Common myeloid progenitor, CD34-positive (primary cell): ENCODE measurements around the gene PAPOLA.

Experiments used
- CTCF ChIA-PET: fragments of 350-600 bp; sonication (Branson Sonifier 250); formaldehyde crosslinking; loops from one replicate; lab custom pipeline; 2021; ENCODE audit warnings: antibody characterized with exemption; lab: Charles Lee
- POLR2A ChIA-PET: fragments of 350-600 bp; sonication (Branson Sonifier 250); formaldehyde crosslinking; loops from one replicate; lab custom pipeline; 2021; ENCODE audit warnings: antibody characterized with exemption; lab: Charles Lee
- DNase-seq, 3 donors: peaks; one replicate each; pipeline versions ENCODE4 v3.0.0 to v3.0.0-alpha.2; 2013
- H3K27ac ChIP-seq, 2 experiments: 1 replicate in 1 of 2; 2 replicates in 1 of 2; pipeline ENCODE4 v1.7.0; 2013; ENCODE audit warnings: inconsistent platforms in 2 of 2, low read length in 2 of 2, mild to moderate bottlenecking in 2 of 2, low read depth in 1 of 2, moderate library complexity in 1 of 2; ENCODE audit not compliant: severe bottlenecking in 2 of 2, insufficient read depth in 1 of 2, poor library complexity in 1 of 2
- H3K27me3 ChIP-seq, 5 experiments: replicated peaks in 2 of 5; 1 replicate in 3 of 5; 2 replicates in 2 of 5; pipeline versions ENCODE4 v1.6.1 to v1.7.0; 2013; ENCODE audit warnings: low read length in 4 of 5, mild to moderate bottlenecking in 2 of 5, moderate library complexity in 2 of 5, inconsistent platforms in 1 of 5; ENCODE audit not compliant: insufficient read depth in 5 of 5, control insufficient read depth in 4 of 5
- H3K36me3 ChIP-seq, 4 experiments: 1 replicate in 2 of 4; 2 replicates in 2 of 4; pipeline versions ENCODE4 v1.6.1 to v1.7.0; 2013; ENCODE audit warnings: low read length in 3 of 4, control low read depth in 1 of 4, mild to moderate bottlenecking in 1 of 4; ENCODE audit not compliant: control insufficient read depth in 4 of 4, insufficient read depth in 4 of 4
- H3K4me1 ChIP-seq, 4 experiments: 1 replicate in 3 of 4; 2 replicates in 1 of 4; pipeline versions ENCODE4 v1.6.1 to v1.7.1; 2013; ENCODE audit warnings: low read length in 3 of 4, mild to moderate bottlenecking in 3 of 4, control low read depth in 1 of 4, inconsistent platforms in 1 of 4, moderate library complexity in 1 of 4; ENCODE audit not compliant: control insufficient read depth in 4 of 4, insufficient read depth in 4 of 4; ENCODE audit errors: control extremely low read depth in 1 of 4
- H3K4me3 ChIP-seq, 7 experiments: 1 replicate in 4 of 7; 2 replicates in 3 of 7; pipeline versions ENCODE4 v1.5.1 to v1.7.0; 2013; ENCODE audit warnings: mild to moderate bottlenecking in 7 of 7, low read length in 6 of 7, moderate library complexity in 6 of 7, inconsistent platforms in 2 of 7, low read depth in 2 of 7, control low read depth in 1 of 7; ENCODE audit not compliant: insufficient read depth in 4 of 7, control insufficient read depth in 1 of 7; ENCODE audit errors: extremely low read depth in 1 of 7
- H3K9me3 ChIP-seq, 5 experiments: 1 replicate in 4 of 5; 2 replicates in 1 of 5; pipeline versions ENCODE4 v1.6.1 to v1.7.1; 2013; ENCODE audit warnings: low read length in 4 of 5, mild to moderate bottlenecking in 2 of 5, inconsistent platforms in 1 of 5, low read depth in 1 of 5, moderate library complexity in 1 of 5; ENCODE audit not compliant: control insufficient read depth in 4 of 5, insufficient read depth in 2 of 5; ENCODE audit errors: control extremely low read depth in 1 of 5
- WGBS: methylation state at CpG from one replicate; pipeline ENCODE4 v1.1.5; 2013; ENCODE audit not compliant: insufficient coverage; 5-methylcytosine and 5-hydroxymethylcytosine counted together

The PAPOLA gene

DNA sequence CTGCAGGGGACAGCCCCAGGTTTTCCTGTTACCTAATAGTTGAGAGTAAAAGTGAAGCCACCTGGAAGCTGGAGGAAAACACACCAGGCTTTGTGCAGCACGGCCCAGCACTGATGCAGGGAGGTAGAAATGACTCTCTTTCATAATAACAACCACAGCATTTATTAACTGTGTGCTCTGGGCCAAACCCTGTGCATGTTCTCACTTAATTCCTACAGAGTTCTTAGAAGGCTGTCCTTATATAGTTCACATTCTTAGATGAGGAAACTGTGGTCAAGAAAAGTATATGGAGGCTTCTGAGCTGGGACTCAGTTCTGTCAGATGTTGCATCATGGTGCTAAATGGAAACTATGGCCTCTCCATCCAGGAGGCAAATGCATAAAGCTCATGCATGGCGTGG is 100.0 kb downstream of the PAPOLA start:
- H3K27me3 ChIP-seq = peaks cover 0 to 2% (median 0%) of the 10 kb centered on the region in 5 experiments
- peaks cover 0 to 4% (median 0%) of the 10 kb centered on the region in 5 experiments for H3K9me3 ChIP-seq
- no peak overlapping the region for H3K4me3 ChIP-seq
- DNase-seq = no peak
- POLR2A ChIA-PET = no interaction called here
- 100% methylated on average over 1 of the region's 2 CpGs for WGBS
- H3K4me1 ChIP-seq = peaks cover 0 to 2% (median 0%) of the 10 kb centered on the region in 4 experiments
- CTCF ChIA-PET = no interaction called here
- H3K27ac ChIP-seq = no peak overlapping the region
- no peaks in the 10 kb centered on the region for H3K36me3 ChIP-seq

DNA sequence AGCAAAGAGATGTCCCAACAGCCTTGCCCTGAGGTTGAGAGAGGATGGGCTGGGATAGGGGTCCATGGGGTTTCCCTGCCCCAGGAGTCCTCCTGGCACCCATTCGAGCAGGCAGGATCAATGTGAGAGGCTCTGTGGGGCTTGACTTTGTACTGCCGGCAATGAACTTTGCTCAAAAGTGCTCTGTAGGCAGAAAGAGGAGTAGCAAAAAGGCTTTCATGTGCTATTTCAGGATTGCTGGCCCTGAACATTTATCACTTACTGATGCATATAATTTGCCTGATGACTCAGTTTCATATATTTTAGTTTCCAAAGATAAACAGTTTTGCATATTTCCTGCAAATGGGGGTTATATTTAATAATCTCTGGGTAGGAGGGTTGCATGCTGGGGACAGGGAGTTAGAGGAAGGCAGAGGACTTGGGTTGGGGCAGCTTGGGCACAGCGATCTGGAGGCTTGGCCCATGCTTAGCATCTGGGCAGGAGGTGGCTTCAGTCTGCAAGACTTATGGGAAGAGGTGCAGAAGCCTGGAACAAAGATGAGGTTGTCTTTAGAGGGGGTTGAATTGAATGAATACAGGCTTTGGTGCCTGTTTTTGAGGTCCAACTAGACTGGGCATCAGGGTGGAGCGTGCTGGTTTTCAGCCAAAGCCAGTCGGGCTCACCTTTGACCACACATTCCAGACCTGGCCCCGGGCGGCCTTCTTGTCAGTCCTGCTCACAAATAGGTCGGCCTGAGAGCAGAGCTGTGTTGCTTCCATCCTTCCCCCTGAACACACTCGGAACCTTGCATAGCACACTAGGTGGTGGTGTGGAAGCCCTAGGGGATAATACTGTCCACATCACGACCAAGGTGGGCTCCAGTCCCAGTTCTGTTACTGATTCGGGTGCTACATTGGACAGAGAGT is 101.4 kb downstream of the PAPOLA start:
- CTCF ChIA-PET = interaction anchor here (0.7 kb wide), 1 partner anchor 23 kb away, joined by 3 read pairs; no protein-coding TSS in a partner anchor
- Histone ChIP-seq H3K27me3 (peaks cover 0 to 2% (median 0%) of the 10 kb centered on the region in 5 experiments), H3K9me3 (peaks cover 0 to 4% (median 0%) of the 10 kb centered on the region in 5 experiments), H3K27ac (no peak overlapping the region), H3K36me3 (no peaks in the 10 kb centered on the region), H3K4me3 (no peak overlapping the region), H3K4me1 (peaks cover 0 to 2% (median 0%) of the 10 kb centered on the region in 4 experiments)
- POLR2A ChIA-PET = no interaction called here
- DNase-seq = no peak
- WGBS = 91% methylated on average over 9 of the region's 11 CpGs

DNA sequence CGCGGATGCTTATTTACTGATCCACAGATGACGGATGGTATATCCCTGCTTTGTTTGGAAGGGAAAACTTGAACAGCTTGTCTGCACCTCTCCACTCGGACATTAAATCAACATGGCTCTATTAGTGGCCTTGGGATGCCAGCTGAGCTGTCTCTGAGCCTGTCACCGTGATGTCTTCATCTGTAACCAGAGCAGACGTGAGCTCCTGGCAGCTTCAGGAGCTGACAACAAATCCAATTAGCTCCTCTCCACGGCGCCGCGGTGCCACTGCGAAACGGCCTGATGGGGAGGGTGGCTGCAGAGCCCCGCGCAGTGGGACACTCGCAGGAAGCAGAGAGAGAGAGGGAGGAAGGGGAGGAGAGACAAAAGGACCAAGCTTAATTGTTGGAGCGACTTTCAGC is 112.3 kb downstream of the PAPOLA start:
- H3K36me3 ChIP-seq = no peaks in the 10 kb centered on the region
- DNase-seq = no peak
- H3K27ac ChIP-seq = no peak overlapping the region
- H3K4me1 ChIP-seq = no peaks in the 10 kb centered on the region
- 72% methylated on average over 16 of the region's 16 CpGs for WGBS
- peaks cover 0 to 5% (median 0%) of the 10 kb centered on the region in 5 experiments for H3K9me3 ChIP-seq
- no peak overlapping the region for H3K4me3 ChIP-seq
- ChIA-PET CTCF (no interaction called here), POLR2A (interaction anchor here (0.7 kb wide), 1 partner anchor 9 kb away, joined by 3 read pairs; no protein-coding TSS in a partner anchor)
- H3K27me3 ChIP-seq = peaks cover 0 to 30% (median 3%) of the 10 kb centered on the region in 5 experiments

DNA sequence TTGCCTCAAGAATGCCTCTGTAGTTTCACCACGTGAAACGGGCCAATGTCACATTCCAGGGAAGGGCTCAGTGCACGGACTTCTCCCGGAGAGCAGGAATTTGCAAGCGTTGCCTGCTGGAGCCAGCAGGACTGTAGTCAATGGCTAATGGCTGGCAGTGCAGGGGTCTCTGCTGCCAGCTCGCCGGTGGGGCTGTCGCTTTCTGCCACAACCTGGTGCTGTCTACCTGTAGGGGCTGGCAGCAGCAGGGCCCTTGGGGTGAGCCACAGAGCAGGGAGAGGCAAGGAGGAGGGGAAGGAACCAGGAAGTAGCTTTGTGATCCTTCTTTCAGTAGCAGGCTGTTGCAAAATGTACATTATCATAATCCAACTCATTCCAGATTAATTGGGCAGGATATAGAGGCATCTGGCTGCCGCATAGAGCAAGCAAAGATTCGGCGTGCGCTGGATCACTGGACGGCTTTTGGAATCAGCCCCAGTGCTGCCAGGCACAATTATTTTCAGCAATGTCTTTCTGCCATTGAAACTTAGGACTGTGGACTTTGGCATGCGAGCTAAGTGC is 114.1 kb downstream of the PAPOLA start:
- peaks cover 0 to 23% (median 3%) of the 10 kb centered on the region in 5 experiments for H3K27me3 ChIP-seq
- CTCF ChIA-PET = no interaction called here
- H3K9me3 ChIP-seq = no peaks in the 10 kb centered on the region
- no peak for DNase-seq
- no peaks in the 10 kb centered on the region for H3K4me1 ChIP-seq
- WGBS = 74% methylated on average over 13 of the region's 14 CpGs
- no peaks in the 10 kb centered on the region for H3K36me3 ChIP-seq
- POLR2A ChIA-PET = no interaction called here
- no peak overlapping the region for H3K4me3 ChIP-seq
- H3K27ac ChIP-seq = no peak overlapping the region
